ENCODE measurements around the gene RCAN2. TPM values are rescaled to one million over a fixed set of nuclear protein-coding genes. Genes with fewer than 3 reads are reported as not detected.

RCAN2 gene
- total and polyA plus RNA-seq, 2 donors (not counting 3 experiments of a cell fraction or from before 2014, with no cell fraction given): 0.07 to 0.33 TPM

- Histone ChIP-seq H3K36me3 (ENCODE audit: control insufficient read depth in 2 of 2, extremely low read depth in 1 of 2, insufficient read depth in 2 of 2, low read length in 2 of 2) (no peaks in the 10 kb centered on the region), H3K9ac (replicated peaks; ENCODE audit: extremely low read depth, insufficient read depth, low read length) (no peak overlapping the region), H3K9me3 (replicated peaks; ENCODE audit: control insufficient read depth, insufficient read depth, low read length) (no peaks in the 10 kb centered on the region), H4K20me1 (replicated peaks; ENCODE audit: control insufficient read depth, extremely low read depth, insufficient read depth, low read length) (no peaks in the 10 kb centered on the region), H3K9me1 (replicated peaks; ENCODE audit: control insufficient read depth, extremely low read depth, insufficient read depth, low read length) (no peaks in the 10 kb centered on the region), H3K79me2 (ENCODE audit: control insufficient read depth, insufficient read depth, low read length) (no peaks in the 10 kb centered on the region), H3K27ac (ENCODE audit: insufficient read depth, low read depth, low read length) (no peak overlapping the region), H3K4me2 (ENCODE audit: insufficient read depth, low read length) (no peak overlapping the region), H3K27me3 (ENCODE audit: control insufficient read depth in 2 of 2, insufficient read depth in 2 of 2, low read length in 2 of 2) (peaks cover 0 to 6% of the 10 kb centered on the region in 2 experiments), H2AFZ (ENCODE audit: low read depth, low read length) (no peak overlapping the region), H3K4me1 (ENCODE audit: control insufficient read depth, extremely low read depth, insufficient read depth, low read length) (peaks cover 31% of the 10 kb centered on the region), H3K4me3 (replicated peaks in 1 of 3; ENCODE audit: insufficient read depth in 1 of 3, low read depth in 1 of 3, low read length in 3 of 3) (no peak overlapping the region)
- DNase-seq (ENCODE audit: low read depth, low spot score) (no peak), FAIRE-seq (no peak)
- no TSS peak for BruUV-seq (replicated peaks)
- dilution Hi-C loops (cut with MboI; ENCODE audit: extremely low pct_ligation_motif_present, low sequenced_read_pairs) (no loop called here), intact Hi-C loops (cut with micrococcal nuclease) (no loop called here)
- TF ChIP-seq MYC (IDR thresholded peaks at IDR 0.05; ENCODE audit: low read depth, low read length): no peak
- no peak for TF ChIP-seq FOS (IDR thresholded peaks at IDR 0.05; ENCODE audit: borderline replicate concordance, insufficient read depth, low read length)
- TF ChIP-seq GATA2 (IDR thresholded peaks at IDR 0.05; ENCODE audit: insufficient read depth, insufficient read length, low read depth, low read length): no peak
- no peak for TF ChIP-seq JUN (IDR thresholded peaks at IDR 0.05; ENCODE audit: borderline replicate concordance, insufficient read depth, insufficient read length, low read depth)
- TF ChIP-seq EZH2 (IDR thresholded peaks at IDR 0.05; ENCODE audit: borderline replicate concordance, low read depth, low read length, severe bottlenecking): no peak
- TF ChIP-seq CTCF (IDR thresholded peaks at IDR 0.05; ENCODE audit: extremely low read depth in 1 of 2, insufficient read depth in 1 of 2, low read depth in 1 of 2, low read length in 2 of 2): no peak
- TF ChIP-seq MAX (IDR thresholded peaks at IDR 0.05; ENCODE audit: insufficient read depth, insufficient read length): no peak
- no peak for TF ChIP-seq POLR2A (IDR thresholded peaks at IDR 0.05; ENCODE audit: low read depth, low read length)
- ChIA-PET POLR2A (no interaction called here), CTCF (no interaction called here)
Observed at GRCh38 chr6:46287681-46288080, 203.6 kb downstream of the RCAN2 start.
